Ammon's horn (tissue), 1 donor: Measurements from ENCODE around the gene CDCA4.

ENCODE experiments used
- DNase-seq: peaks from one replicate; pipeline ENCODE4 v3.0.0-alpha.2; 2016; ENCODE audit warnings: low spot score

Gene CDCA4

GRCh38 chr14:104975481-104976197 lies 45.2 kb downstream of the CDCA4 start:
- DNase-seq, result no peak

- no peak for DNase-seq
Measured at GRCh38 chr14:104974665-104975390, 46.1 kb downstream of the CDCA4 start.

- no peak for DNase-seq
Measured at GRCh38 chr14:104974146-104974541, 46.7 kb downstream of the CDCA4 start.

- no peak for DNase-seq
Measured at GRCh38 chr14:104973385-104974145, 47.3 kb downstream of the CDCA4 start.

- peak; percentile 64 for DNase-seq
Measured at GRCh38 chr14:104973135-104973384, 47.8 kb downstream of the CDCA4 start.

GRCh38 chr14:104972301-104973134 lies 48.4 kb downstream of the CDCA4 start:
- DNase-seq, result no peak

GRCh38 chr14:104971447-104972240 lies 49.2 kb downstream of the CDCA4 start:
- no peak for DNase-seq

- no peak for DNase-seq
Measured at GRCh38 chr14:104970231-104971068, 50.4 kb downstream of the CDCA4 start.

- DNase-seq, result no peak
Measured at GRCh38 chr14:104969741-104970230, 51.1 kb downstream of the CDCA4 start.

- no peak for DNase-seq
Measured at GRCh38 chr14:104968541-104969401, 52.1 kb downstream of the CDCA4 start.

GRCh38 chr14:104968153-104968527 lies 52.7 kb downstream of the CDCA4 start:
- DNase-seq, result no peak

GRCh38 chr14:104967386-104968152 lies 53.3 kb downstream of the CDCA4 start:
- DNase-seq, result no peak

- no peak for DNase-seq
Measured at GRCh38 chr14:104966981-104967385, 53.9 kb downstream of the CDCA4 start.

- no peak for DNase-seq
Measured at GRCh38 chr14:104966261-104966865, 54.5 kb downstream of the CDCA4 start.

- DNase-seq, result no peak
Measured at GRCh38 chr14:104965561-104966231, 55.2 kb downstream of the CDCA4 start.

- DNase-seq, result no peak
Measured at GRCh38 chr14:104964546-104964945, 56.3 kb downstream of the CDCA4 start.
